BE2C (cell line): ENCODE measurements around the gene HACE1.
A peak's percentile ranks its signal among the peaks of the same experiment; 100 is the strongest.

Experiments
- DNase-seq: peaks from one replicate; pipeline ENCODE4 v3.0.0-alpha.2; 2020
- H3K27me3 ChIP-seq: fragments of 250-450 bp; sonication (Bioruptor Pico); 2 replicates; pipeline ENCODE4 v1.5.1; 2020; ENCODE audit warnings: mild to moderate bottlenecking
- H3K36me3 ChIP-seq: fragments of 250-450 bp; sonication (Bioruptor Pico); 2 replicates; pipeline ENCODE4 v1.5.1; 2020; ENCODE audit warnings: mild to moderate bottlenecking
- H3K4me1 ChIP-seq: fragments of 250-450 bp; sonication (Bioruptor Pico); 2 replicates; pipeline ENCODE4 v1.5.1; 2020
- H3K4me3 ChIP-seq: 2 replicates; pipeline ENCODE4 v1.5.1; 2011; ENCODE audit warnings: low read depth, low read length
- H3K9me3 ChIP-seq: fragments of 250-450 bp; sonication (Bioruptor Pico); 2 replicates; pipeline ENCODE4 v1.5.1; 2020
- TF ChIP-seq, protein P1 (sequence below): IDR thresholded peaks from 2 replicates; pipeline ENCODE4 v1.5.1; 2012; ENCODE audit warnings: mild to moderate bottlenecking, low read depth, low read length

Gene HACE1

DNA sequence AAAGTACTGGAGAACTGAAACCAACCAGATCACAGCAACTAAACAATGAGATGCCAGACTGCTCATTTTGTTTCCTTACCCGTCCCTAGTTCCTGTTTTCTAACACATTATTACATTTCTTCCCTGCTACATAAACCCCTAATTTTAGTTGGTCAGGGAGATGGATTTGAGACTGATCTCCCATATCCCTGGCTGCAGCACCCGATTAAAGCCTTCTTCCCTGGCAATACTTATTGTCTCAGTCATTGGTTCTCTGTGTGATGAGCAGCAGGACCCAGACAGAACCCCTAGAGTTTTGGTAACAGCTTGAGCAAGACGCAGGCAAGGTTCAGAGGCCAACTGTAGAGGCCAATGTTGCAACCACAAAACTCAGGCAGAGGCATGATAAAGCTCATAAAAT is 28.3 kb upstream of the HACE1 start:
- Histone ChIP-seq H3K36me3 (no peaks in the 10 kb centered on the region), H3K4me3 (no peak overlapping the region), H3K27me3 (no peaks in the 10 kb centered on the region), H3K9me3 (no peaks in the 10 kb centered on the region), H3K4me1 (no peaks in the 10 kb centered on the region)
- TF ChIP-seq, protein P1, sequence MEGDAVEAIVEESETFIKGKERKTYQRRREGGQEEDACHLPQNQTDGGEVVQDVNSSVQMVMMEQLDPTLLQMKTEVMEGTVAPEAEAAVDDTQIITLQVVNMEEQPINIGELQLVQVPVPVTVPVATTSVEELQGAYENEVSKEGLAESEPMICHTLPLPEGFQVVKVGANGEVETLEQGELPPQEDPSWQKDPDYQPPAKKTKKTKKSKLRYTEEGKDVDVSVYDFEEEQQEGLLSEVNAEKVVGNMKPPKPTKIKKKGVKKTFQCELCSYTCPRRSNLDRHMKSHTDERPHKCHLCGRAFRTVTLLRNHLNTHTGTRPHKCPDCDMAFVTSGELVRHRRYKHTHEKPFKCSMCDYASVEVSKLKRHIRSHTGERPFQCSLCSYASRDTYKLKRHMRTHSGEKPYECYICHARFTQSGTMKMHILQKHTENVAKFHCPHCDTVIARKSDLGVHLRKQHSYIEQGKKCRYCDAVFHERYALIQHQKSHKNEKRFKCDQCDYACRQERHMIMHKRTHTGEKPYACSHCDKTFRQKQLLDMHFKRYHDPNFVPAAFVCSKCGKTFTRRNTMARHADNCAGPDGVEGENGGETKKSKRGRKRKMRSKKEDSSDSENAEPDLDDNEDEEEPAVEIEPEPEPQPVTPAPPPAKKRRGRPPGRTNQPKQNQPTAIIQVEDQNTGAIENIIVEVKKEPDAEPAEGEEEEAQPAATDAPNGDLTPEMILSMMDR: no peak
- no peak for DNase-seq

DNA sequence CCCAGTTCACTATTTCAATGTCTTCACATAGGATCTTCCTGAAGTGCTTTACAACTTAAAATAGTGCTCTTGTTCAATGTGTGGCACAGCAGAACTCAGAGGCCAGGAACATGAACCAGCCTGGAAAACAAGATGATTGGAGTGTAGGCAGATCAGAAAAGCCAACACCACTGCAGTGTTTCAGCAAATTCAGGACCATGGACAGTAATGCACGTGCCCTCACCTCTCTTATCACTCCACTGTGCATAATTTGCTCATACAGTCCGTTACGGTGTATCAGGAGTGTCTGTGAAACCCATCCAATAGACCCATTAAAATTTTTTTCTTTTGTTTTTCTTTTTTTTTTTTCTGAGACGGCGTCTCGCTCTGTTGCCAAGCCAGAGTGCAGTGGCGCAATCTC is 27.6 kb upstream of the HACE1 start:
- DNase-seq: no peak
- H3K36me3 ChIP-seq: no peaks in the 10 kb centered on the region
- no peak overlapping the region for H3K4me3 ChIP-seq
- no peaks in the 10 kb centered on the region for H3K9me3 ChIP-seq
- H3K27me3 ChIP-seq: no peaks in the 10 kb centered on the region
- TF ChIP-seq, protein P1: no peak
- H3K4me1 ChIP-seq: no peaks in the 10 kb centered on the region

DNA sequence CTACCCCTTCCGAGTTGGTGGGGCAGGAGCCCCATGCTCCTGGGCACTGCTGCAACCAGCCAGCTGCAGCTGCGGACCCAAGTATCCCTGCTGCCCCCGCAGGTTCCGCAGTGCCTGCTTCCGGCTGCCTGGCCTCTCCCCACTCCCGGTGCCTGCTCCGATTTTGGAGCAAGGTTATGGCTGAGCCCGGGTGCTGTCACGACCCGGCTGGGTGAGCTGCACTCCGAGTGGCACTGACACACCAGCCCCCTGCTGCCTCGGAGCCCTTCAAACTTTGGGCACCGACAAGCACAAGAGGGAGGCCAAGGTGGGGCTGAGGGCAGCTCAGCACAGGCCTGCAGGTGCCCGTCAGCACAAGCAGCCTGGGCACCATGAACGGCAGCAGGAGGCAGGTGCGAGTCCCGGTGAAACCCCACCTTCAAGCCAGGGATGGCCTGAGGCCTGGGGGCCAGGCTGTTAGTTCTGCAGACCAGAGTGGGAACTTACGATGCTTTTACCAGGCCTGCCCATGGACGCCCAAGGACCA is 25.9 kb upstream of the HACE1 start:
- peak overlapping the region; percentile 36 for H3K4me3 ChIP-seq
- H3K9me3 ChIP-seq: no peaks in the 10 kb centered on the region
- H3K4me1 ChIP-seq: no peaks in the 10 kb centered on the region
- DNase-seq: no peak
- H3K27me3 ChIP-seq: no peaks in the 10 kb centered on the region
- TF ChIP-seq, protein P1: no peak
- H3K36me3 ChIP-seq: no peaks in the 10 kb centered on the region

DNA sequence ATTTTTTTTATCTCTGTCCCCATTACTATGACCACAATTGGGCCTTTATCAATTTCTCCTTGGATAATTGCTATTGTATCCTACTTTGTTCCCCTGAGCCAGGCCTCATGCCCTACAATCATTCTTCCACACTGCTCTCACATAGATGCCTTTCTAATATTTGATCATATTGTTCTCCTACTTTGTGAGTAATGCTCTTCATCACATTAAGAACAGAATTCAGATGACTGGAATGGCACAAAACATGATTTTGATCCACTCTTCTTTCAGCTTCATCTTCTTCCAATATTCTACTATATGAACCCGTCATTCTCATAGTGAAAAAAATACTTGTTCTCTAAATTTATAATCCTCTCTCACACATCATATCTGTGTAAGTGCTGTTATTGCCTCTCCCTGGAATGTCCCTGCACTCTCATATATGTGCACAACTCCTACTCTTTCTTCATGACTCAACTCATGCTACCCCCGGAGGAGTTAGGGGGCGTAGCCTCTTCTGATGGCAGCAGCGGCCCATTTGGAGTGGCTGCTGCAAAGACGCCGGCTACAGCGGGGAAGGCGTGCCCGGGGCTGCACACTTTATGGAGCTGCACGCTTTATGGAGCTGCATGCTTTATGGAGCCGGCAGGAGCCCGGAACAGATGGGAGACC is 25.3 kb upstream of the HACE1 start:
- Histone ChIP-seq H3K4me3 (peak overlapping the region; percentile 36), H3K9me3 (no peaks in the 10 kb centered on the region), H3K36me3 (no peaks in the 10 kb centered on the region), H3K4me1 (no peaks in the 10 kb centered on the region), H3K27me3 (no peaks in the 10 kb centered on the region)
- peak; percentile 14 for DNase-seq
- TF ChIP-seq, protein P1: no peak

DNA sequence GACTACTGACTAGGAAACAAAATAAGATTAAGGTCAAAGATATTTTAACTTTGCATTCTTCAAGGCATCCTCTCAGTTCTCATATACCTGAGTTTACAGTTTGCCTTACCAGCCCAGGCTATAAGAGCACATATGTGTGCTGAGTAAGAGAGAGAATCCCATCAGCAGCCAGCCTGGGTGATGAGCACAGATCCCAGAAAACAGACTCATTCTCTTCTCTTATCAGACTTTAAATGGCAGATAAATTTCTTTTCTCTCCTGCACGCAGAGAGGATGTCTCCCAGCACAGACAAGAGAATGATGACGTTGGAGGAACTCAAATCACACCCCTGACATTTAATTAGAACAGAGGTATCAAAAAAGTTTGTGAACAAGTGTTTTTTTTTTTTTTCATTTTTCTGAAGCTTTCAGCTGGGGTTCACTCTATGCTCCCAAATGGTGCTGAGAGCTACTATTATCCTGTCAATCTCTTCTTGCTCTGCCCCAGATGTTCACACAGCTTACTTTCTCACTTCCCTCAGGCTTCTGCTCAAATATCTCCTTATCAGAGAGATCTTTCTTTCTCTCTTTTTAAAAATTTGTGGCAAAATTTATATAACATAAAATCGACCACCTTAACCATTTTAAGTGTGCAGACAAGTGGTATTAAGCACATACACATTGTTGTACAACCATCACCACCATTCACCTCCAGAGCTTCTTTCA is 22.4 kb upstream of the HACE1 start:
- Histone ChIP-seq H3K4me1 (no peaks in the 10 kb centered on the region), H3K4me3 (no peak overlapping the region), H3K36me3 (no peaks in the 10 kb centered on the region), H3K27me3 (no peaks in the 10 kb centered on the region), H3K9me3 (no peaks in the 10 kb centered on the region)
- peak; percentile 31 for DNase-seq
- TF ChIP-seq, protein P1: no peak

DNA sequence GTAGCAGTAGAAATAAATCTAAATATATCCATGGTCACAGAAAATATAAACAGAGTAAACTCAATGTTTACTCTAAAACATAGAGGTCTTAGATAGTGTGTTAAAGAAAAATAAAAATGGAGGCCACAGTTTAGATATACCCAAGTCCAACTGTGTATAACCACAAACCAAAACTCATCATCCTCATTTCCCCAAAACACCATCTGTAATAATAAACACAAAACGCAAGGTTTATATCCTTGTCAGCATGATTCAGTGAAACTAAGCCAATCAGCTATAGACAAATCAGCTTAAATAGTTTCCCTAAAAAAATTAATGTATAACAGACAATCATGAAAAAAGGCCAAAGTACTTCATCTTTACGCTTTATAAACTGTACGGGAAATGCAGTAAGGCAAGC is 2.7 kb upstream of the HACE1 start:
- no peak overlapping the region for H3K4me3 ChIP-seq
- no peaks in the 10 kb centered on the region for H3K27me3 ChIP-seq
- H3K36me3 ChIP-seq: peaks cover 3% of the 10 kb centered on the region; the same call in 1 of the 2 replicates

More for the DNA sequence above, 2.7 kb upstream of the HACE1 start:
- H3K9me3 ChIP-seq: no peaks in the 10 kb centered on the region
- peaks cover 3% of the 10 kb centered on the region; the same call in 1 of the 2 replicates for H3K4me1 ChIP-seq
- TF ChIP-seq, protein P1: no peak
- DNase-seq: no peak
